Measurements from ENCODE around the gene PARP3.

DNA sequence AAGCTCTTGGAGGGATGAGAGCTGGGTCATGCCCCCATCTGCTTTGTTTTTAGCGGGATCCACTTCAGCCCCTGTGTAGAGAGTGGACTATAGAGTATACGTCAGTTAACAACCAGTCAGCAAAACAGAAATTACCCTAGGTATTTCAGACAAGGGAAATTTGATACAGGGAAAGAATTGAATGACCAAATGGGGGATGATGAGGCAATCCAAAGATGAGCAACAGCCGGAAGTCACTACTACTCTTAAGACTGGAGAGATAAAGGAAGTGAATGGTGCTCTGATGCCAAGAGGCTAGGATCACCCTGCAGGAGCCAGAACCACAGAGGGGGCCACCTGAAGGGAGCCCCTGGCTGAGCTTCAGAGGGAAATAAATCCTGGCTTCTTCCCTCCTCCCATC, 11.3 kb downstream of the PARP3 start:
- TF ChIP-seq, protein P1, sequence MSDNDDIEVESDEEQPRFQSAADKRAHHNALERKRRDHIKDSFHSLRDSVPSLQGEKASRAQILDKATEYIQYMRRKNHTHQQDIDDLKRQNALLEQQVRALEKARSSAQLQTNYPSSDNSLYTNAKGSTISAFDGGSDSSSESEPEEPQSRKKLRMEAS (IDR thresholded peaks at IDR 0.05): no peak
- TF ChIP-seq EP300 (IDR thresholded peaks at IDR 0.05; ENCODE audit: borderline replicate concordance) (no peak), EGR1 (IDR thresholded peaks at IDR 0.05) (no peak), YY1 (IDR thresholded peaks at IDR 0.05; ENCODE audit: low read depth) (no peak), CREB1 (IDR thresholded peaks at IDR 0.05; ENCODE audit: low read depth) (no peak), CEBPB (IDR thresholded peaks at IDR 0.05) (peak; percentile 69), TCF12 (IDR thresholded peaks at IDR 0.05; ENCODE audit: low read depth) (no peak), TAF1 (IDR thresholded peaks at IDR 0.05; ENCODE audit: low read depth) (no peak)
- TF ChIP-seq, protein P2, sequence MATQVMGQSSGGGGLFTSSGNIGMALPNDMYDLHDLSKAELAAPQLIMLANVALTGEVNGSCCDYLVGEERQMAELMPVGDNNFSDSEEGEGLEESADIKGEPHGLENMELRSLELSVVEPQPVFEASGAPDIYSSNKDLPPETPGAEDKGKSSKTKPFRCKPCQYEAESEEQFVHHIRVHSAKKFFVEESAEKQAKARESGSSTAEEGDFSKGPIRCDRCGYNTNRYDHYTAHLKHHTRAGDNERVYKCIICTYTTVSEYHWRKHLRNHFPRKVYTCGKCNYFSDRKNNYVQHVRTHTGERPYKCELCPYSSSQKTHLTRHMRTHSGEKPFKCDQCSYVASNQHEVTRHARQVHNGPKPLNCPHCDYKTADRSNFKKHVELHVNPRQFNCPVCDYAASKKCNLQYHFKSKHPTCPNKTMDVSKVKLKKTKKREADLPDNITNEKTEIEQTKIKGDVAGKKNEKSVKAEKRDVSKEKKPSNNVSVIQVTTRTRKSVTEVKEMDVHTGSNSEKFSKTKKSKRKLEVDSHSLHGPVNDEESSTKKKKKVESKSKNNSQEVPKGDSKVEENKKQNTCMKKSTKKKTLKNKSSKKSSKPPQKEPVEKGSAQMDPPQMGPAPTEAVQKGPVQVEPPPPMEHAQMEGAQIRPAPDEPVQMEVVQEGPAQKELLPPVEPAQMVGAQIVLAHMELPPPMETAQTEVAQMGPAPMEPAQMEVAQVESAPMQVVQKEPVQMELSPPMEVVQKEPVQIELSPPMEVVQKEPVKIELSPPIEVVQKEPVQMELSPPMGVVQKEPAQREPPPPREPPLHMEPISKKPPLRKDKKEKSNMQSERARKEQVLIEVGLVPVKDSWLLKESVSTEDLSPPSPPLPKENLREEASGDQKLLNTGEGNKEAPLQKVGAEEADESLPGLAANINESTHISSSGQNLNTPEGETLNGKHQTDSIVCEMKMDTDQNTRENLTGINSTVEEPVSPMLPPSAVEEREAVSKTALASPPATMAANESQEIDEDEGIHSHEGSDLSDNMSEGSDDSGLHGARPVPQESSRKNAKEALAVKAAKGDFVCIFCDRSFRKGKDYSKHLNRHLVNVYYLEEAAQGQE (IDR thresholded peaks at IDR 0.05; ENCODE audit: low read depth): no peak
